Fibroblast of mammary gland (primary cell): Measurements from ENCODE around the gene TSPEAR.

ENCODE experiments used
- DNase-seq: peaks from one replicate; pipeline ENCODE4 v3.0.0-alpha.2; 2010; ENCODE audit warnings: low read depth
- H3K4me3 ChIP-seq: 2 replicates; pipeline ENCODE4 v1.5.1; 2011; ENCODE audit warnings: low read depth, mild to moderate bottlenecking, low read length, moderate library complexity; ENCODE audit not compliant: control insufficient read depth
- TF ChIP-seq, protein P1 (sequence below): conservative IDR thresholded peaks from 2 replicates; pipeline ENCODE4 v1.5.1; 2011; ENCODE audit warnings: low read depth, low read length, inconsistent platforms; ENCODE audit not compliant: control insufficient read depth, insufficient read depth

TSPEAR gene

DNA sequence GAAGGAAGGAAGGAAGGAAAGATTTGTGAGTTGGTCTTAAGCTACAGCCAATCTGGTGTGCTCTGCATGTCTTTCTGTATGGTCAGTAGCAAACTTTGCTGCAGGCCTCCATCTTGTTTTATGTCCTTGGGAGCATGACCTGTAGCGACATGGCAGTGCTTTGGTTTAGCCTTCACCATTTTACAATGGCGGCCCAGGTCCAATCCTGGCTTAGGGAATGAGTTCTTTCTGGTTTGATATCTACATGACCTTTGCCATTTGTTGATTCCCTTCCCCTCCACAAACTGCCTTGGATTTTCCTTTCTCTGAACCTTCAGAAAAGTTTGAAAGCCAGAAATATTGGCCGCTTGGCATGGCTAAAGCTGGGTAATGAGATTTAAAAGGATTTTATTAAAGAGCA lies 30.5 kb upstream of the TSPEAR start:
- no peak overlapping the region for H3K4me3 ChIP-seq
- DNase-seq: no peak
- TF ChIP-seq, protein P1, sequence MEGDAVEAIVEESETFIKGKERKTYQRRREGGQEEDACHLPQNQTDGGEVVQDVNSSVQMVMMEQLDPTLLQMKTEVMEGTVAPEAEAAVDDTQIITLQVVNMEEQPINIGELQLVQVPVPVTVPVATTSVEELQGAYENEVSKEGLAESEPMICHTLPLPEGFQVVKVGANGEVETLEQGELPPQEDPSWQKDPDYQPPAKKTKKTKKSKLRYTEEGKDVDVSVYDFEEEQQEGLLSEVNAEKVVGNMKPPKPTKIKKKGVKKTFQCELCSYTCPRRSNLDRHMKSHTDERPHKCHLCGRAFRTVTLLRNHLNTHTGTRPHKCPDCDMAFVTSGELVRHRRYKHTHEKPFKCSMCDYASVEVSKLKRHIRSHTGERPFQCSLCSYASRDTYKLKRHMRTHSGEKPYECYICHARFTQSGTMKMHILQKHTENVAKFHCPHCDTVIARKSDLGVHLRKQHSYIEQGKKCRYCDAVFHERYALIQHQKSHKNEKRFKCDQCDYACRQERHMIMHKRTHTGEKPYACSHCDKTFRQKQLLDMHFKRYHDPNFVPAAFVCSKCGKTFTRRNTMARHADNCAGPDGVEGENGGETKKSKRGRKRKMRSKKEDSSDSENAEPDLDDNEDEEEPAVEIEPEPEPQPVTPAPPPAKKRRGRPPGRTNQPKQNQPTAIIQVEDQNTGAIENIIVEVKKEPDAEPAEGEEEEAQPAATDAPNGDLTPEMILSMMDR: no peak

DNA sequence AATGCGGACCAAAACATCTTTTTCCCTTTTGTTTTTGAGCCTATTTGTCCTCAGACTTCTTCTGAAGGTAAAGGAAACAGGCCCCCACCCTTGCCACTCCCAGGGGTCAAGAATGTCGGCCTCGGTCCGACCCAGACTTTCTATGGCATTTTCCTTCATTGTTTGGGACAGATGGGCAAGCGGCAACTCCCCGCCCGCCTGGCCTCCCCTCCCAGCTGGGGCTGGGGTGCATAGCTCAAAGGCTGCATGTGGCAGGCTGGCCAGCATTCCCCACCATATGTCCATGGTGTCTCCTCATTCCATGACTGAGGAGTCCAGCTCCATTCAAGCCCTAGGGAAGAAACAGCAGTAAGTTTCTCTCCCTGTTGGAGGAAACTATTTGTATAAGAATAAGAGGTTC lies 29.4 kb upstream of the TSPEAR start:
- TF ChIP-seq, protein P1: no peak
- no peak for DNase-seq
- H3K4me3 ChIP-seq: no peak overlapping the region

DNA sequence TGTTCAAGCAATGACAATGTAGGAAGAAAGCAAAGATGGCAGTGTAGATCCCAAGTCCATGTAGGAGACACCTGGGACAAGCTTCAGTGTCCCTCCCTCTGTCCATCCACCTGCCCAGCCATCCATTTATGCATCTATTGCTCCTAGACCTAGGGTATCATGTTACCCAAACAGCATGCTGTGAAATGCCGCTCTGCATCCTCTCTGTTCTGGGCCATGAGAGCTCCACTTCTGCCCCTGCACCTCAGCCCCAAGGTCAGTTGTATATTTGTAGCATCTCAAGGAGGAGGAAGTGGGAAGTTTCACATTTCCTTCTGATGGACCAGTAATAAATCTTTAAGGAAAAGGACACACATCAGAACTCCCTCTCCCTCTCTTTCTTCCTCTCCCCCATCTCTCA lies 27.9 kb upstream of the TSPEAR start:
- no peak overlapping the region for H3K4me3 ChIP-seq
- no peak for DNase-seq
- TF ChIP-seq, protein P1: no peak

DNA sequence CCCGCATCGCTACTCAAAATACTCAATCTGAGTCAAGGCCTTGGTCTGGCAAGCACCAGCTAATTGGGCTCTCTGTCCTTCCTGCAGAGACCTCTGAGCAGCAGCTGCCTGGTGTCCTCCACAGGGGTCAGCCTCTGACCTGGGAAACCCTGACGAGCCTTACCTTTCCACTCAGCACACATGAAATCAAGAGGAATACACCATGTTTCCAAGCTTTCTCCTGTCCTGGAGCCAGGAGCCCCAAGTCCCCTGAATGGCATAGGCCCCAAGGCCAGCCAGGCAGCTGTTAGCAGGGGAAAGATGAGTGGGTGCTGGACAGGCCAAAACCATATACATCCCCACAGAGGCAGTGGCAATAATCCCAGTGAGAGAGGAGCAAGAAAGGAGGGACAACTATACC lies 27.2 kb upstream of the TSPEAR start:
- TF ChIP-seq, protein P1: no peak
- no peak for DNase-seq
- no peak overlapping the region for H3K4me3 ChIP-seq

DNA sequence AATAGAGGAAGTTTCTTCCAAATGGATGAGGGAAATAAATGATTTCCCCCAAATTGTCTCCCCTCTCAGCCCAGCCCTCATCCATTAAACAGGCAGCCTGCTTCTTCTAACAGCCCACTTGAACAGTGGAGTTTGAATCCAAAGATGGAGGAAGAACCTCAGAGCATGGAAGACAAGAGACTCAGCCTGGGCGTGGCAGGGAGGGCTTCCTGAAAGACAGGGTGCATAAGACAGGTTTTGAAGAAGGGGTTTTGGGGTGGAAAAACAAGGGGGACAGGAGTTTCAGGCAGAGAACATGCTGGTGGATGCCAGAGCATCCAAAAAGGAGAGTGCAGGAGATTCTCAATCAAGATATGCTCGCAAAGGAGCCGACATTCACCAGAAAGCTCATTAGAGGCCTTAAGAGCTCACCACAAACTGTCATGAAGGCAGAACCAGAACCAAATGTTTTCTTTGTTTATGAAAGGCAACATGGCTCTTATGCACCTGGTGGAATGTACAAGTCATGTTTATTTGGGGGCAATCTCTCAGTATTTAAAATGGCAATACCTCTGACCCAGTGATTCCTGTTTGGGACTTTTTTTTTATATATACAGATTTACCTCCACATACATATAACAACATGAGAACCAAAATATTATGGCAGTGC lies 26.5 kb upstream of the TSPEAR start:
- DNase-seq: peak; percentile 25
- no peak overlapping the region for H3K4me3 ChIP-seq
- TF ChIP-seq, protein P1: no peak

DNA sequence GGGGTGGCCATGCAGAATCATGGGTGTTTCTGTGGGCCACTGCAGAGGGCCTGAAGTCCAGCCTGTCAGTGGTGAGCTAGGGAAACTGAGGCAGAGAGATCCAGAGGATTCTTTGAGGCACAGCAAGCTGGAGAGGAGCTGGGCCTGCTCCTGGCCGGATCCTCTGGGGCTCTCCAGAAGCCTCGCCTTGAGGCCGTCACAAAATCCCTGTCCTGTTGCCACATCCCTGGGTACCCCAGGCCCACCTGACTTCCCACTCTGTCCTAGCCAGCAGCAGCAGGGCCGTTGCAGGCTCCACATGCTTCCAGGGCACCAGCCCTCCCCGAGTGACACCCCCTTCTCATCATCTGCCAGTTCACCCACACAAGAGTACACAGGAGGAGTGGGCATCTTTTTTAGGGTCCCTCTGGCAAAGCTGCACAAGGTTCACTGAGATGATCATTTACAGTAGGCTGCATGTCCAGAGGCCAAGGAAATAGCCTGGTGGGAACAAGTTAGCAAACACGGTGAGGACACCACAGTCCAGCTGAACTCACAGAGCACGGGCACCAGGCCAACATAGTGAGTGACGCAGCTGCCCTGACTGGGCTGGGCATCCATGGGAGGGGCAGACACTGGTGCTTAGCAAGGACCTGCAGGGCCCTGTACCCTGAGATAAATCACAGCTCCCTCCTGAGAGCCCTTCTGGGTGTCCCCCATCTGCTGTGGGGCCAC lies 25.1 kb upstream of the TSPEAR start:
- H3K4me3 ChIP-seq: no peak overlapping the region
- TF ChIP-seq, protein P1: no peak
- no peak for DNase-seq

DNA sequence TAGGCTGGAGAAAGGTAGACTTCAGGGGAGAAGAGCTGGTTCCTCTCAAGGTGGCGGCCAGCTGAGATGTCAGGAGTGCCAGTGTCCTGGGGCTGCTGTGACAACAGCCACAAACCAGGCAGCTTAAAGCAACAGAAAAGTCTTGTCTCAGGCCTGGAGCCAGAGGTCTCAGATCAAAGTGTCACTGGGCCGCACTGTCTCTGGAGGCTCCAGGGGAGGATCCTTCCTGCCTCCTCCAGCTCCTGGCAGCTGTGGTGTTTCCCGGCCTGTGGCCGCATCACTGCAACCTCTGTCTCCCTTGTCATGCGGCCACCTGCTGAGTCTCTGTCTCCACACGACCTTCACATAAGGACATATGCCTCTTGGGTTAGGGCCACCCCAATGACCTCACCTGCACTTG lies 24.4 kb upstream of the TSPEAR start:
- no peak overlapping the region for H3K4me3 ChIP-seq
- TF ChIP-seq, protein P1: no peak
- no peak for DNase-seq
